CD8-positive, alpha-beta memory T cell (primary cell): ENCODE measurements around the gene IDH2. TPM values are rescaled to one million over a fixed set of nuclear protein-coding genes. Genes with fewer than 3 reads are reported as not detected.

Experiments used
- CTCF ChIA-PET: fragments of 350-600 bp; sonication (Branson Sonifier 250); formaldehyde crosslinking; loops from one replicate; lab custom pipeline; 2021; ENCODE audit warnings: antibody characterized with exemption; lab: Charles Lee
- POLR2A ChIA-PET: fragments of 350-600 bp; sonication (Branson Sonifier 250); formaldehyde crosslinking; loops from one replicate; lab custom pipeline; 2021; ENCODE audit warnings: antibody characterized with exemption; lab: Charles Lee
- DNase-seq, 5 donors: peaks; one replicate each; pipeline versions ENCODE4 v3.0.0 to v3.0.0-alpha.2; 2020 to 2022; ENCODE audit warnings: mixed read lengths in 1 of 5
- H3K27ac ChIP-seq: one replicate; pipeline ENCODE4 v1.7.0; 2013; ENCODE audit warnings: low read depth, mild to moderate bottlenecking, low read length, moderate library complexity
- H3K27me3 ChIP-seq: 2 replicates; pipeline ENCODE4 v1.7.0; 2013; ENCODE audit warnings: low read length, mild to moderate bottlenecking; ENCODE audit not compliant: insufficient read depth, poor library complexity, severe bottlenecking
- H3K36me3 ChIP-seq: 2 replicates; pipeline ENCODE4 v1.7.0; 2013; ENCODE audit warnings: mild to moderate bottlenecking, low read length, moderate library complexity; ENCODE audit not compliant: insufficient read depth
- H3K4me1 ChIP-seq: 2 replicates; pipeline ENCODE4 v1.7.0; 2013; ENCODE audit warnings: mild to moderate bottlenecking, low read length, moderate library complexity; ENCODE audit not compliant: insufficient read depth
- H3K4me3 ChIP-seq: 2 replicates; pipeline ENCODE4 v1.7.0; 2013; ENCODE audit warnings: mild to moderate bottlenecking, low read length
- H3K9me3 ChIP-seq: 2 replicates; pipeline ENCODE4 v1.7.0; 2013; ENCODE audit warnings: mild to moderate bottlenecking, low read length
- H3K27ac Mint-ChIP-seq, 8 donors: one replicate each; pipeline ENCODE4 v1.8.0; 2020 to 2021; ENCODE audit warnings: mixed read lengths in 8 of 8, mild to moderate bottlenecking in 6 of 8, inconsistent platforms in 3 of 8, moderate library complexity in 3 of 8
- H3K27me3 Mint-ChIP-seq, 2 donors: one replicate each; pipeline ENCODE4 v1.8.0; 2020 to 2021; ENCODE audit warnings: mixed read lengths in 2 of 2, mild to moderate bottlenecking in 1 of 2, moderate library complexity in 1 of 2
- H3K36me3 Mint-ChIP-seq, 3 donors: one replicate each; pipeline ENCODE4 v1.8.0; 2020 to 2021; ENCODE audit warnings: mixed read lengths in 3 of 3, inconsistent platforms in 1 of 3, mild to moderate bottlenecking in 1 of 3
- H3K4me1 Mint-ChIP-seq, 3 donors: one replicate each; pipeline ENCODE4 v1.8.0; 2020 to 2021; ENCODE audit warnings: mixed read lengths in 3 of 3, inconsistent platforms in 1 of 3, mild to moderate bottlenecking in 1 of 3
- H3K4me3 Mint-ChIP-seq, 7 donors: one replicate each; pipeline ENCODE4 v1.8.0; 2020 to 2021; ENCODE audit warnings: mixed read lengths in 7 of 7, mild to moderate bottlenecking in 6 of 7, moderate library complexity in 4 of 7, inconsistent platforms in 2 of 7
- H3K9me3 Mint-ChIP-seq, 5 donors: one replicate each; pipeline ENCODE4 v1.8.0; 2020 to 2022; ENCODE audit warnings: mixed read lengths in 5 of 5, mild to moderate bottlenecking in 3 of 5, moderate library complexity in 2 of 5, inconsistent platforms in 1 of 5
- polyA plus RNA-seq: library from polyadenylated mRNA; unstranded; fragments of 300-500 nt; fragmentation: Illumina TruSeq; gene quantifications from one replicate; pipeline ENCODE4 v1.2.3, GENCODE V29; 2021
- total RNA-seq, 2 experiments: library from RNA; stranded (reverse); gene quantifications; one replicate each; pipeline ENCODE4 v1.2.3, GENCODE V29; 2021

Gene IDH2
- total and polyA plus RNA-seq, 3 experiments from 2014 or later, result 72.8 to 148 (median 73.8) TPM

DNA sequence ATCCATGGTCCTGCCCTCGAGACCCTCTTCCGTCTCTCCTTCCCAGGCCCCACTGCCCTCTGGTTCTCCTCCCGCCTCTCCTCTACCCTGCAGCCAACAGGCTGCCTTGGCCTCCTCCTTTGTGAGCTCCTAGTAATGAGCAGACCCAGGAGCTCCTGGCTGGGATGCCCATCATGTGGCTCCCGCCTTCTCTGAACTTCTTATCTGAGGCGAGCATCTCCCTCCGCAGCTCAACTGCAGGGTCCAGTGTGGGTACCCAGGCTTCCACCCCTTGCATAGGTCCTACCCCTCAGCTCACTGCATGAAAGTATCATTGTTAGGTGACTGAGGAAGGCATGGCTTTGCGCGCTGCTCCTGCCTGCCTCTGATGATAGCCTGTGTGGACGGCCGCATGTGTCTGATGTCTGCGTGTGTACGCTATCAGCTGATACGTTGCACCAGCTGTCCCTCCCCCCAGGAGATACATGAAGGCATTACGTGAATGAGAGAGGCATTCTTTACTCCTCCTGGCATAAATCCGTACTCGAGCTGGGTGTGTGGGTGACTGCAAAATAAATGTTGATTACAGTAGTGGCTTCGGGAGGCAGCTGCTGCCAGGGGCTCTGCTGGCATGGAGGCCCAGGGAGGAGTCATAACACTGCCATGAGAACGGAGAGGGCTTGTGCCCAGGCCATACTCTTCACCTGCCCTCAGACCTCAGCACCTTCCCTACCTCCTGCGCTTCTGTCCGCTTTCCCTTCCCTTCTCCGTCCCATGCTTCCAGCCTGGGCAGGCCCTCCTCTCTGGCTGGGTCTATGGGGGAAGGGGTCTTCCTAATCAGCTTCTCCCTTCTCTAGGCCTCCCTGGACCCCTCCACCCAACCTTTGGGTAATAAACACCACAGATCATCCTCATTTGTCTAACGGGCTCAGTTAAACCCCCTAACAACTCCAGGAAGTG lies 52.3 kb downstream of the IDH2 start:
- peaks cover 3 to 17% (median 5%) of the 10 kb centered on the region in 3 donors for H3K4me1 Mint-ChIP-seq
- H3K36me3 ChIP-seq, result no peaks in the 10 kb centered on the region
- H3K4me3 ChIP-seq, result no peak overlapping the region
- ChIA-PET POLR2A (no interaction called here), CTCF (interaction anchor here (0.8 kb wide), 1 partner anchor 20 kb away, joined by 3 read pairs; no protein-coding TSS in a partner anchor)
- no peak overlapping the region for H3K4me3 Mint-ChIP-seq
- H3K27me3 ChIP-seq, result no peaks in the 10 kb centered on the region
- peaks cover 0 to 2% (median 0%) of the 10 kb centered on the region in 3 donors for H3K36me3 Mint-ChIP-seq
- H3K27ac ChIP-seq, result no peak overlapping the region
- no peaks in the 10 kb centered on the region for H3K9me3 ChIP-seq
- H3K9me3 Mint-ChIP-seq, result no peaks in the 10 kb centered on the region
- DNase-seq, result peak in 1 of 5 donors; percentile 27
- H3K27me3 Mint-ChIP-seq, result peaks cover 0 to 1% of the 10 kb centered on the region in 2 donors
- no peaks in the 10 kb centered on the region for H3K4me1 ChIP-seq
- H3K27ac Mint-ChIP-seq, result peak overlapping the region in 5 of 8 donors; percentile 21 to 90 (median 74)

DNA sequence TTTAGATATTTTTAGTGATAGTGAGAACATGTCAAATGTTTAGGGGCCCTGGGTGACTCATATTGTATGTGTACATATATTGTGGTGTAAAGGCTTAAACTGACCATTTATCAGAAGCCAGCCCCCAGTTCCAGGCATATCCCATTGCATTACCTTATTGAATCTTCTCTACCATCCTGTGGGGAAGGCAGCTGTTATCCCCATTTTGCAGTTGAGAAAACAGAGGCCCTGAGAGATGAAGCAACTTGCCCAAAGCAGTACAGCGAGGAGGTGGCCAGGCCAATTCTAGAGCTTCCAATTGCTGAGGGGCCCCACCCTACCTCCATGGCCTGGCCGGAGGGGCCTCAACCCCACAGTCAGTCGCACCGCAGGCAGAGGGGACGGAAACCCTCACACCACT lies 53.2 kb downstream of the IDH2 start:
- no peak overlapping the region for H3K27ac Mint-ChIP-seq
- H3K36me3 Mint-ChIP-seq, result peaks cover 0 to 4% (median 0%) of the 10 kb centered on the region in 3 donors
- H3K4me1 ChIP-seq, result no peaks in the 10 kb centered on the region
- no peaks in the 10 kb centered on the region for H3K36me3 ChIP-seq
- ChIA-PET CTCF (no interaction called here), POLR2A (no interaction called here)
- H3K27me3 Mint-ChIP-seq, result peaks cover 0 to 1% of the 10 kb centered on the region in 2 donors
- no peak overlapping the region for H3K4me3 Mint-ChIP-seq
- peaks cover 0 to 10% (median 2%) of the 10 kb centered on the region in 3 donors for H3K4me1 Mint-ChIP-seq
- H3K9me3 ChIP-seq, result no peaks in the 10 kb centered on the region
- no peaks in the 10 kb centered on the region for H3K27me3 ChIP-seq
- H3K27ac ChIP-seq, result no peak overlapping the region
- H3K9me3 Mint-ChIP-seq, result no peaks in the 10 kb centered on the region
- H3K4me3 ChIP-seq, result no peak overlapping the region
- peak in 1 of 5 donors; percentile 10 for DNase-seq

DNA sequence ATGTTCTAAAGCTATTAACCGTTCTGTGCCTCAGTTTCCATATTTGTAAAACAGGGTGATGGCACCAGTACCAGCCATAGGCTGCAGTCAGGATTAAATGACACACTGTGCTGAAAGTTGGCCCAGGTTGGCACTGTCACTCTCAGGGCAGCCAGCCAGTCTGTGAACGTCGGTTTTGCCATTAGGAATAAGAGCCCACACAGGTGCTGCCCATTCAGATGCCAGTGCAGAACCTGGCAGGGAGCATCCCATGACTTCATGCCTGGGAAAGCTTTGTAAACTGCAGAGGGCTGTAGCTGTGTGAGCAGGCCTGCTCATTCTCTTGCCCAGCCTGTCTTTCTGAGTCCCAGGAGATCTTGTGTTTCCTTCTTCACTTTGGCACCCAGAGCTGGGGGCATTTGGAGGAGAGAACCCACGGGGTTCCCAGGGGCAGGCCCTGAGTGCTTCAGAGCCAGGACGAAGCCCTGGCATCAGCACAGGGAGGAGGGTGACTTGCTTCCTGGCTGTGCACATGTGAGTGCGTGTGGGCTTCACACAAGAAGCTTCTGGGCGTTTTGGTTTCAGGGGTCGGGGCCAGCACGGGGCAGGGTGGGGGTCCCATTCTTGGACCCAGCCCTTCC lies 54.2 kb downstream of the IDH2 start:
- no peaks in the 10 kb centered on the region for H3K36me3 ChIP-seq
- POLR2A ChIA-PET, result no interaction called here
- H3K4me3 ChIP-seq, result no peak overlapping the region
- H3K4me1 ChIP-seq, result no peaks in the 10 kb centered on the region
- CTCF ChIA-PET, result no interaction called here
- Mint-ChIP-seq H3K4me3 (no peak overlapping the region), H3K4me1 (peaks cover 0 to 10% (median 1%) of the 10 kb centered on the region in 3 donors), H3K27me3 (peaks cover 0 to 1% of the 10 kb centered on the region in 2 donors), H3K9me3 (no peaks in the 10 kb centered on the region), H3K36me3 (peaks cover 0 to 4% (median 0%) of the 10 kb centered on the region in 3 donors), H3K27ac (peak overlapping the region in 1 of 8 donors; percentile 50)
- no peak overlapping the region for H3K27ac ChIP-seq
- peak in 1 of 5 donors; percentile 36 for DNase-seq
- no peaks in the 10 kb centered on the region for H3K9me3 ChIP-seq
- no peaks in the 10 kb centered on the region for H3K27me3 ChIP-seq

DNA sequence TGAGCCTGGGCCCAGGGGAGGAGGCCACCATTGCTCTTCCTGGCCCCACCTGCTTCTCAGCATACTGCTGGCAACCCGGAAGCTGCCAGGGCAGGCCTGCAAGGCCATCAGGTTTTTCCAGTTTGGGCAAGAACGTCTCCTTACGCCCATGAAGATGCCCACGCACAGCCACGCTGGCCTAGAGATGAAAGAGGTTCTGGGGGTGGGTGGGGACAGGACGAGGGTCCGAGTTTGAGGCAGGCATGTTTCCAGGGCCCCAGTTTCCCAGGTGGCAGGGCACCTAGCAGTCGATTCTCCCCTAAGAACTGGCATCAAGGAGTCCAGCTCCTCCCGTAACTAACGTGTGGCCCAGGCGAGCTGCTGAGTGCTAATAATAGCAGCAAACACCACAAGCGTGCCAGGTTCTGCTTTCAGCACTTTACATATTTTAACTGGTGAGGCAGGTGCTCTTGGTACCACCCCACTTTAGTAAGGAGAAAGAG lies 55.3 kb downstream of the IDH2 start:
- Mint-ChIP-seq H3K4me1 (peaks cover 0 to 5% (median 0%) of the 10 kb centered on the region in 3 donors), H3K9me3 (no peaks in the 10 kb centered on the region), H3K27ac (peak overlapping the region in 1 of 8 donors; percentile 7), H3K27me3 (no peaks in the 10 kb centered on the region), H3K36me3 (peaks cover 0 to 4% (median 0%) of the 10 kb centered on the region in 3 donors), H3K4me3 (no peak overlapping the region)
- ChIA-PET POLR2A (no interaction called here), CTCF (no interaction called here)
- no peaks in the 10 kb centered on the region for H3K9me3 ChIP-seq
- no peaks in the 10 kb centered on the region for H3K4me1 ChIP-seq
- H3K4me3 ChIP-seq, result no peak overlapping the region
- DNase-seq, result peak in 1 of 5 donors; percentile 24
- H3K27me3 ChIP-seq, result no peaks in the 10 kb centered on the region
- H3K27ac ChIP-seq, result no peak overlapping the region
- no peaks in the 10 kb centered on the region for H3K36me3 ChIP-seq

DNA sequence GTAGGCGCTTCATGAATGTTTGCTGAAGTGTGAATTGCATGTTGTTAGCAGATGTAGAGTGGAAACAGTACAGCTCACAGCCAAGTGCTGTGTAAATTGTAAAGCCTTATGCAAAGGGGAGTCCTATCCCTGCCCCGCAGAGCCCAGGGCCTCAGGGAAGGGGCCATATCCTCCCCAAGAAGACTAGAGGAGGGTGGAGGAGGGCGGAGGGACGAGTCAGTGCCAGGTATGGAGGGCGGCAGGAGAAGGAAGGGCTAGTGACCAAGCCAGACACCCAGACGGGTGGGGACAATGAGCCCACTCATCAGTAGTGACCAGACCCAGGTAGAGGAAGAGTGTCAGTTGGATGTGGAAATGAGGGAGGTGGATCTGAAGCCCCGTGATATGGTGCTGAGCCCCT lies 56.0 kb downstream of the IDH2 start:
- H3K27ac Mint-ChIP-seq, result peak overlapping the region in 3 of 8 donors; percentile 2 to 17 (median 12)
- H3K9me3 Mint-ChIP-seq, result no peaks in the 10 kb centered on the region
- Histone ChIP-seq H3K9me3 (no peaks in the 10 kb centered on the region), H3K36me3 (no peaks in the 10 kb centered on the region), H3K4me1 (no peaks in the 10 kb centered on the region), H3K27ac (no peak overlapping the region), H3K27me3 (no peaks in the 10 kb centered on the region), H3K4me3 (no peak overlapping the region)
- no peak for DNase-seq
- CTCF ChIA-PET, result no interaction called here
- no peak overlapping the region for H3K4me3 Mint-ChIP-seq
- no peaks in the 10 kb centered on the region for H3K27me3 Mint-ChIP-seq
- peaks cover 0 to 4% (median 0%) of the 10 kb centered on the region in 3 donors for H3K36me3 Mint-ChIP-seq
- peaks cover 0 to 5% (median 0%) of the 10 kb centered on the region in 3 donors for H3K4me1 Mint-ChIP-seq
- POLR2A ChIA-PET, result interaction anchor here (0.6 kb wide), 1 partner anchor 45 kb away, joined by 3 read pairs; the partner anchor contains the start of gene ZNF710

DNA sequence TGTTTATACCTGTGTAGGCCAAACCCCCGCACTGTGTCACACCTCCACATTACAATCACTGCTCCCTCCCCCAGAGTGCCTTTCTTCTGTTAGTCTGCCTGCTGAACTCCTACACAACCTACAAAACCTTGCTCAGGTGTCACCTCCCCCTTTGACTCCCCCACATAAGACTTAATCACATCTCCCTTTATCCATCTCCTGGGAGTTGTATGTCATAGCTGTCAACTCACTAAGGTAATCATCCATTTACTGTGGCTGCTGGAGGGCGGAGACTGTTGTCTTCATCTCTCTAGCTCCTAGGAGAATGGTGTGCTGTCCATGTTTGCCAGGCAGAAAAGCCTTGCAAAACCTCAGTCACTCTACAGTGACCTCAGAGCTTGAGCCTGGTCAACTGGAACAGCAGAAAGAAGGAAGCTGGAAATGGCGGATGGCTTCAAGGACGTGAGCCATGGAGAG lies 57.3 kb downstream of the IDH2 start:
- Mint-ChIP-seq H3K27ac (peak overlapping the region in 1 of 8 donors; percentile 9), H3K4me1 (peaks cover 2 to 11% (median 3%) of the 10 kb centered on the region in 3 donors), H3K27me3 (no peaks in the 10 kb centered on the region), H3K4me3 (no peak overlapping the region), H3K9me3 (no peaks in the 10 kb centered on the region), H3K36me3 (peaks cover 0 to 4% (median 0%) of the 10 kb centered on the region in 3 donors)
- CTCF ChIA-PET, result interaction anchor here (1.4 kb wide), 1 partner anchor 26 kb away, joined by 3 read pairs; no protein-coding TSS in a partner anchor
- no peaks in the 10 kb centered on the region for H3K27me3 ChIP-seq
- no peaks in the 10 kb centered on the region for H3K4me1 ChIP-seq
- no peak overlapping the region for H3K27ac ChIP-seq
- DNase-seq, result no peak
- H3K4me3 ChIP-seq, result no peak overlapping the region
- H3K36me3 ChIP-seq, result no peaks in the 10 kb centered on the region
- no peaks in the 10 kb centered on the region for H3K9me3 ChIP-seq
- POLR2A ChIA-PET, result no interaction called here

DNA sequence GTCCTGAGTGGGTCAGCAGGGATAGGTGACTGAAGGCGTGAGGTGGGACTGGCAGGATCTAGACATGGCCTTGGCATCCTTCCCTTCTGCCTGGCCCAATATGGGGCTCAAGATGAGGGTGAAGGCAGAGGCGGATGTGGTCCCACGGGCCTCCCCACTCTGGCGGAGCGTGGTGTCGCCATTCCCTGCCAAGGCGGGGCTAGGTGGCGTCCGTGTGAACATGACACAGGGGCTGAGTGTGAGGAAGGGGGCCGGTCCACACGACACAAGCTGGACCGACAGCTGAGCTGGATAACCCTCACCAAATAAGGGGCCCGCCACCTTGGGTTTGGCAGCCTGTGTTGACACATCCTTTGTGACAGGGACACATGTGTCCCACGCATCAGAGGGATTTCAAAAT lies 58.1 kb downstream of the IDH2 start:
- Histone ChIP-seq H3K4me3 (no peak overlapping the region), H3K36me3 (no peaks in the 10 kb centered on the region), H3K27me3 (no peaks in the 10 kb centered on the region), H3K4me1 (no peaks in the 10 kb centered on the region), H3K9me3 (no peaks in the 10 kb centered on the region), H3K27ac (no peak overlapping the region)
- Mint-ChIP-seq H3K9me3 (no peaks in the 10 kb centered on the region), H3K4me3 (no peak overlapping the region), H3K27ac (no peak overlapping the region), H3K27me3 (no peaks in the 10 kb centered on the region), H3K4me1 (peaks cover 3 to 15% (median 6%) of the 10 kb centered on the region in 3 donors), H3K36me3 (peaks cover 0 to 4% (median 0%) of the 10 kb centered on the region in 3 donors)
- CTCF ChIA-PET, result no interaction called here
- peak in 1 of 5 donors; percentile 19 for DNase-seq
- POLR2A ChIA-PET, result no interaction called here
